Heart left ventricle (tissue), 13 donors: ENCODE data around the gene ARAP3.

Experiments
- POLR2A ChIP-seq, 2 donors: fragments of 450-650 bp; IDR thresholded peaks; one replicate each; pipeline ENCODE4 v1.6.1; 2017; ENCODE audit warnings: antibody characterized with exemption in 2 of 2, mild to moderate bottlenecking in 2 of 2, moderate library complexity in 2 of 2
- TF ChIP-seq, protein P1 (sequence below), 12 donors: fragments of 200-600 bp; sonication (generic) in 4 of 12; IDR thresholded peaks; one replicate each; pipeline versions ENCODE4 v1.5.0 to v1.8.0; 2018 to 2022; ENCODE audit warnings: antibody characterized with exemption in 12 of 12, mild to moderate bottlenecking in 5 of 12
- donor health status: ischemic (EF 13 %, LVEDD 7.1; RV severe dilation, severe dysfunction).
- donor health status: DM: no; HTN: yes; CAD: no.
- donor health status: DM: no; HTN: no; CAD: no.
- donor health status: ischemic (EF 25% LVEDD 6.9; RV normal size, moderate dysfunction).
- donor health status: ischemic (EF 25% LVEDD 5.7; RV mildly dilated, moderate dysfunction).
- donor health status: ischemic (EF 35%, LVEDD 5.7; RV mildly dilated, moderate dysfunction).
- donor health status: nonischemic (EF 11% LVEDD 7.7; RV severe dilation, severe dysfunction).
- donor health status: DM: yes; HTN: yes; CAD: no.
- donor health status: PGD.
- donor health status: ischemic (EF 29% LVEDD 5.4; RV normal size, mild dysfunction).
- donor health status: nonischemic (EF 23%, LVEDD 6.1; RV moderate dilation, normal function).

DNA sequence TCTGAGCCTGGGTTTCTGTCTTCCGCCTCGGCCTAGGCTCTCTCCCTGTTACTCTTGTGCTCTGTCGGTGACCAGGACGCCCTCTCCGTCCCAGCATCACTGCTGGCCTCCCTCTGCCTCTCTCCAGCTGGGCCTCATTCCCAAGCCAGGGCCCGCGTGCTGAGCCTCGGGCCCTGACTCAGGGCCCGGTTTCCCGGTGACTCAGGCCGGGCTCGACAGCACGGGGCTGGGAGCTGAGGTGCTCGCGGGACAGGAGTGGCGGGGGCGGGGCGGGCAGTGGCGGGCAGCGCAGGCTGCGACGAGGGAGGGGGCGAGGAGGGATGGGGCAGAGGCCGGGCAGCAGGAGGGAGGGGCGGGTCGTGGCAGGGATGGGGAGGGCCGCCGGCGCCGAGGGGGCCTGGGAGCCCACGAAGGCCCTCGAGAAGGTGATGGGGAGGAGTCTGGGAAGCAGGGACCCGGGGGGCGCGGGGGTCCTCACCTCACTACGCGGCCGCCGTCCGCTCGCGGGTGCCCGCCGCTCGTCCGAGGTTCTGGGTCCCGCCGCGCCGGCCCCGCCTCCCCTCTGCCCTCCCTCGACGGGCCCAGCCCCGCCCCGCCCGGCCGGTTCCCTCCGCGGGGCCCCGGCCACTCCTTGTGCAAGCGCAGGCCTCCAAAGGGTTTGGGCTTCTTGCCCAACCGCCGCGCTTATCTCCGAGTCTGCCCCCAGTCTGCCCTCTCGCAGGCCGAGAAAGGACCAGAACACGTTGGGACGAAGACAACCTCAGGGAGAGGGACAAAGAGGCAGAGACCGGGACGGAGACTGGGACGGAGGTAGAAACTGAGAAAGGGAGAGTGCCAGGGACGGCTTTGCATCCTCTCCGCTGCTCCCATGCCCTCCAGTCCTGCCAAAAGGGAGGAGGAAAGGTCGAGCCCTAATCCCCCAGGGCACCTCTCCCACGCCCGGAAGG is at the start of gene ARAP3:
- TF ChIP-seq, protein P1, sequence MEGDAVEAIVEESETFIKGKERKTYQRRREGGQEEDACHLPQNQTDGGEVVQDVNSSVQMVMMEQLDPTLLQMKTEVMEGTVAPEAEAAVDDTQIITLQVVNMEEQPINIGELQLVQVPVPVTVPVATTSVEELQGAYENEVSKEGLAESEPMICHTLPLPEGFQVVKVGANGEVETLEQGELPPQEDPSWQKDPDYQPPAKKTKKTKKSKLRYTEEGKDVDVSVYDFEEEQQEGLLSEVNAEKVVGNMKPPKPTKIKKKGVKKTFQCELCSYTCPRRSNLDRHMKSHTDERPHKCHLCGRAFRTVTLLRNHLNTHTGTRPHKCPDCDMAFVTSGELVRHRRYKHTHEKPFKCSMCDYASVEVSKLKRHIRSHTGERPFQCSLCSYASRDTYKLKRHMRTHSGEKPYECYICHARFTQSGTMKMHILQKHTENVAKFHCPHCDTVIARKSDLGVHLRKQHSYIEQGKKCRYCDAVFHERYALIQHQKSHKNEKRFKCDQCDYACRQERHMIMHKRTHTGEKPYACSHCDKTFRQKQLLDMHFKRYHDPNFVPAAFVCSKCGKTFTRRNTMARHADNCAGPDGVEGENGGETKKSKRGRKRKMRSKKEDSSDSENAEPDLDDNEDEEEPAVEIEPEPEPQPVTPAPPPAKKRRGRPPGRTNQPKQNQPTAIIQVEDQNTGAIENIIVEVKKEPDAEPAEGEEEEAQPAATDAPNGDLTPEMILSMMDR (IDR thresholded peaks at IDR 0.05): no peak
- peak in 1 of 2 donors; percentile 17 for TF ChIP-seq POLR2A (IDR thresholded peaks at IDR 0.05)
